Measurements from ENCODE around the gene UQCC2. TPM values are rescaled to one million over a fixed set of nuclear protein-coding genes. Genes with fewer than 3 reads are reported as not detected.

UQCC2 gene
- total and polyA plus RNA-seq, 2 of the 8 experiments (the other 6 are each of a cell fraction or from before 2014, with no cell fraction given): 52.1 to 104 TPM

DNA sequence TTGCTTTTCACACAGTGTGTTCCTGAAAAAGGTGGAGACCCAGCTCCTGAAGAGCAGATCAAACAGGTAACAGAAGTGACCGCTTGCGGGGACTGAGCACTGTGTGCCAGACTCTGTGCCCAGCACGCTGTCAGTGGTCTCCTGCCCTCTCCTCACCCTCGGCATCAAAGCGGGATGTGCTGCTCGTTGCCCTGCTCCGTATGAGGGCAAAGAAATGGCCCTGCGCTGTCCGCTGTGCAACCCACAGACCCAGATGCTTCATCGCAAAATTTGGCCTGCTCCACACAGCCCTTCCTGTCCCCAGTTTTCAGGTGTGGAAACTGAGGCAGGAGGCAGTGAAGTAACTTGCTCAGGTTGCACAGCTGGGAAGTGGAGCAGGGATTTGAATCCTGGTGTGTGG is 13.7 kb downstream of the UQCC2 start (continued):
- no peak for TF ChIP-seq RXRA (IDR thresholded peaks at IDR 0.05; ENCODE audit: insufficient read depth, low read depth, low read length)
